HG03469 (cell line): ENCODE measurements around the gene MTMR11.
"Not testable (repeated sequence)": the region's sequence is repeated elsewhere in the genome, so short reads cannot be mapped to it uniquely, and the experiment has no call there.

Experiments
- ATAC-seq: cut with Tn5 transposase; IDR thresholded peaks from one replicate; pipeline ENCODE4 v1.9.1; 2021; ENCODE audit warnings: mild to moderate bottlenecking, moderate library complexity, moderate number of reproducible peaks; ENCODE audit not compliant: unreplicated experiment

Gene MTMR11

GRCh38 chr1:149936170-149936991, at the start of gene MTMR11:
TSS of gene MTMR11 (minus strand) at chr1:149936879. CDS start at chr1:149936647, 232 bp downstream.
- ATAC-seq: no peak

GRCh38 chr1:149979972-149980540, 43.4 kb upstream of the MTMR11 start:
- ATAC-seq: no peak

DNA sequence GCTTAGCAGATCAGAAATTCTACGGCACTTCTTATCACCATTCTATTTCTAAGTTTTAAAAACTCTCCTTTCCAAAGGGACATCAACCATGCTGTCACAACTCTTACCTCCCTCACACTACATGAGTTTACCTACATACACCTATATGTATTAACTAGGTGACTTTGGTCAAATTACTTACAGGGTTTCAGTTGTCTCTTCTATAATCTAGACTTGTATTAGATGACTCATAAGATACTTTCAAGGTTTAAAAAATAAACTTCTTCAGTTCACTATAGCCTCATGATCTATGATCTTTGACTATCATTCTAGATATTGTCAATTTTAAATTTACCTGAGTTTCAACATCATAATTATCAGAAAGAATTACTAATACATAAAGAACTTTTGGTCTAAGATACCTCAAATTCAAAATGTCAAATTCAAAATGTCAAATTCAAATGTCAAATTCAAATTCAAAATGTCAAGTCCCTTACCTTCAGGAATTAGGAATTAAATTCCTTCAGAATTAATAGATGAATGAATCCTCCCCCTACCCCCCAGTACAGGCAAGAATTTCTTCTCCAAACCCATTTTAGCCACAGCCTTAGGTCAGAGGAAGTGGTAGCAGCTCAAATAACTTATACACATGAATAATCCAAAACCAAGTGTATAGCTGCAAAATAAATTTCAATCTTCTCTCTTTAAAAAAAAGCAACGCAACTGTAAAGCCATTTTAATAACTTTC, 42.7 kb upstream of the MTMR11 start:
- no peak for ATAC-seq

DNA sequence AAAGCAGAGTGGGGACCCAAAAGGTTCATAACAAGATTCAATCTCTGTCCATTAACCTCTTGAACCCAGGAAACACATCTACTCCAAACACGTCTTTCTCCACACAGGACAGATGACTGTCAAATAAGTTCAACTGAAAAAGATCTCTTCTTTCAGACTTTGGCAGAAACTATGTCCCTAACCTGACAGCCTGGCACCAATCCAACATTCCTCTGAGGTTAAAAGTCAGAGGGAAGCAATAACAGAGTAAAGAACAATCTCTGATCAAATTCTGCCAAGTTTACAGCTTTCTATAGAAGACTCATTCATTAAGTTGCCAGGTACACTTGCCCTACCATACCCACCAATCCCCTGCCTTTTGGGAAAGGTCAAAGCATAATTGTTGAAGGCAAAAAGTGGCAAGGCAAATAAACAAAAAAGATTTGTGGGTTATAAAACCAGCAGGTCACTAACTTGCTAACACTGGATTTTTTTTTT, 41.9 kb upstream of the MTMR11 start:
- ATAC-seq: no peak

- no peak for ATAC-seq
These were observed 40.7 kb upstream of the MTMR11 start for GRCh38 chr1:149977345-149977744.

DNA sequence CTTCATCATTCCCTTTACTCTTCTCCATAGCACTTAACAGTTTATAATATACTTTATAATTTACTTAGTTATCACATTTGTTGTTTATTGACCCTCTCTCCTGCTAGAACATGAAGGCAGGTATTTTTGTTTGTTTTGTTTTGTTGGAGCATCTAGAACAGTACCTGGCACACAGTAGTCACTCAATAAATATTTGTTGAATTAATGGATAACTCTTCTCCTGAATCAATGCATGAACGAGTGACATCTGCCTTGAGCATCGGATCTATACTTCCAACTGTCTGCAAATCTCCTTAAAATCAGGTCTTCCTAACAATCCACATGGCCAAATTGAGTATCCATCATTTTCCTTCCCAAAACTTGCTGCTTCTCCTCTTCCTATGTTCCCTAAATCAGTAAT, 35.9 kb upstream of the MTMR11 start:
- no peak for ATAC-seq

- ATAC-seq: no peak
These were observed 31.0 kb upstream of the MTMR11 start for GRCh38 chr1:149967646-149968045.

GRCh38 chr1:149967041-149967440, 30.4 kb upstream of the MTMR11 start:
- no peak for ATAC-seq

GRCh38 chr1:149966405-149966804, 29.7 kb upstream of the MTMR11 start:
- ATAC-seq: no peak

DNA sequence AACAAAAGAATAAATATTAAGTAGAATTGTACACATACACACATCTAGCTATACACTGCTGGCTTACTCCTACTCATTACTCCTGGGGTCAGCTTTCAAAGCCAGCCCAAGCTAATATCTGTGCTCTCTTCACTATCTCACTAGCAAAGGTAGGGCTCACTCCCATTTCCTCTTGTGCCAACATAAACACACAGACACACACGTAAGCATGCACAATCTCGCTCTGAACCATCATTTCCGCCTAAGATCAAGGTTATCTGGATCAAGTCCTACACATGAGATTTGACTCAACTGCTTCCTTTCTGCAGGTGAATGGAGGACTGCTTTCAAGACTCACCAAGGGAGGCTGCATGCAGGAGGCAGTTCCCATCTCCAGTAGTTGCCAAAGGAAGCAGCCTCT, 28.8 kb upstream of the MTMR11 start:
- ATAC-seq: no peak

GRCh38 chr1:149963358-149963757, 26.7 kb upstream of the MTMR11 start:
- ATAC-seq: no peak

DNA sequence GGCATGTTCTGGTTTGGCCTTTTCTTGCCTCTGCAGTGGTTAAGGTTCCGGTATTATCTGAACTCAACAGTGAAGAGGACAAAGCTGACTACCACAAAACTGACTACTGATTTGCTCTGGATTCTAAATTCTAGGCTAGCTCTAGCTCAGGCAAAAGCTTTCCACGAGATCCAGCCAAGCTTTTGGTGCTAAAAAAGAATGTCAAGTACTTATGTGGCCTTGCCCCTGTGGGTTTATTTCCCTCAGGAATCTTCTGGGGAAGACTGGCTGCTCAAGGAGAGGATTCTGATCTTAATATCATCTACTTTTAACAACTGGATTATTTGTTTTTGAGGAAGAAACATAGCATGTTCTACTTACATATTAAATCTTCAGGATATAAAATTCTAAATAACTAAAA, 26.1 kb upstream of the MTMR11 start:
- no peak for ATAC-seq

GRCh38 chr1:149962039-149962647, 25.5 kb upstream of the MTMR11 start:
- no peak for ATAC-seq

DNA sequence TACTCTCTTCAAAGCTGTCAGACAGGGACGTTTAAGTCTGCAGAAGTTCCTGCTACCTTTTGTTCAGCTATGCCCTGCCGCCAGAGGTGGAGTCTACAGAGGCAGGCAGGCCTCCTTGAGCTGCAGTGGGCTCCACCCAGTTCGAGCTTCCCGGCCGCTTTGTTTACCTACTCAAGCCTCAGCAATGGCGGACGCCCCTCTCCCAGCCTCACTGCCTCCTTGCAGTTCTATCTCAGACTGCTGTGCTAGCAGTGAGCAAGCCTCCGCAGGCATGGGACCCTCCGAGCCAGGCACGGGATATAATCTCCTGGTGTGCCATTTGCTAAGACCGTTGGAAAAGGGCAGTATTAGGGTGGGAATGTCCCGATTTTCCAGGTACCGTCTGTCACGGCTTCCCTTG, 20.9 kb upstream of the MTMR11 start:
- ATAC-seq: not testable (repeated sequence)

- ATAC-seq: no peak
These were observed 13.2 kb upstream of the MTMR11 start for GRCh38 chr1:149949911-149950310.

DNA sequence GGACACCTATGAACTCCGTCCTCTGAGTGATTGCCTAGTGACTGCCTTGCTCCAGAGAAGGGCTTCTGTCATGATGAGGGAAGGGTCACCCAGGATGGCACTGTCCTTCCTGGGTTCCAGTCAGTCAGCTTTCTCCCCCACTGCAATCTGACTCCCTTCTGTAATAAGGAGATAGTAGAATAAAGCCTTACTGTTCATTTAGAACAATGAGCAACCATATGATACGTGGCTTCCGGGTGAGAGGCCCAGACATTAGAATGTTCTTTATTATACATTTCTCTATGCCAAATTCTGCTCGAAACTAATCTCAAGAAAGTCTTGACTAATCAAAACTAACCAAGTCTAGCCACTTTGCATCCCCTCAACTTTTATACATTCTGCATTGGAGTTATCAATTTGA, 8.5 kb upstream of the MTMR11 start:
- no peak for ATAC-seq

- ATAC-seq: no peak
These were observed 6.2 kb upstream of the MTMR11 start for GRCh38 chr1:149942885-149943284.

GRCh38 chr1:149942207-149942606, 5.5 kb upstream of the MTMR11 start:
- ATAC-seq: no peak

GRCh38 chr1:149940427-149940826, 3.7 kb upstream of the MTMR11 start:
- ATAC-seq: no peak

GRCh38 chr1:149938668-149939003, 2.0 kb upstream of the MTMR11 start:
- not testable (repeated sequence) for ATAC-seq

GRCh38 chr1:149937759-149938158, 1.1 kb upstream of the MTMR11 start:
- no peak for ATAC-seq
